ENCODE measurements around the gene TMEM250. TPM values are rescaled to one million over a fixed set of nuclear protein-coding genes. Genes with fewer than 3 reads are reported as not detected.

Gene TMEM250
- total RNA-seq, result 10 to 100 TPM; 38.9 to 40.1 TPM

GRCh38 chr9:136118320-136119060 is at the start of gene TMEM250:
TMEM250 (minus strand) TSS chr9:136118875; CDS start chr9:136116900, 1,975 bp downstream.
- peak within 1 kb of the TSS; percentile 85 for H3K4me3 ChIP-seq
- H3K27me3 ChIP-seq (replicated peaks; ENCODE audit: insufficient read depth), result no peaks in the 10 kb centered on the region
- no peaks in the 10 kb centered on the region for H3K9me3 ChIP-seq
- DNase-seq (ENCODE audit: low spot score) (peak; percentile 70), ATAC-seq (ENCODE audit: insufficient number of reproducible peaks, low FRiP score, low read depth) (peak; percentile 82)
- H3K4me1 ChIP-seq (ENCODE audit: control insufficient read depth in 1 of 2, low read depth in 2 of 2), result peaks cover 15 to 36% of the 10 kb centered on the region in 2 donors
- no peak for TF ChIP-seq CTCF (IDR thresholded peaks at IDR 0.05)
- peak within 1 kb of the TSS; percentile 81 to 90 for H3K27ac ChIP-seq
- peaks cover 13% of the 10 kb centered on the region for H3K36me3 ChIP-seq

- Histone ChIP-seq H3K9me3 (no peaks in the 10 kb centered on the region), H3K36me3 (no peaks in the 10 kb centered on the region), H3K27ac (no peak overlapping the region), H3K4me1 (ENCODE audit: control insufficient read depth in 1 of 2, low read depth in 2 of 2) (no peaks in the 10 kb centered on the region), H3K4me3 (no peak overlapping the region), H3K27me3 (replicated peaks; ENCODE audit: insufficient read depth) (no peaks in the 10 kb centered on the region)
- DNase-seq (ENCODE audit: low spot score) (no peak), ATAC-seq (ENCODE audit: insufficient number of reproducible peaks, low FRiP score, low read depth) (no peak)
- TF ChIP-seq CTCF (IDR thresholded peaks at IDR 0.05), result no peak
Observed at GRCh38 chr9:136163248-136163850, 44.7 kb upstream of the TMEM250 start.

GRCh38 chr9:136160995-136161610 is 42.4 kb upstream of the TMEM250 start:
- Histone ChIP-seq H3K27ac (no peak overlapping the region), H3K9me3 (no peaks in the 10 kb centered on the region), H3K36me3 (no peaks in the 10 kb centered on the region), H3K4me3 (no peak overlapping the region), H3K4me1 (ENCODE audit: control insufficient read depth in 1 of 2, low read depth in 2 of 2) (no peaks in the 10 kb centered on the region), H3K27me3 (replicated peaks; ENCODE audit: insufficient read depth) (no peaks in the 10 kb centered on the region)
- TF ChIP-seq CTCF (IDR thresholded peaks at IDR 0.05), result no peak
- DNase-seq (ENCODE audit: low spot score) (no peak), ATAC-seq (ENCODE audit: insufficient number of reproducible peaks, low FRiP score, low read depth) (no peak)

GRCh38 chr9:136160381-136160841 is 41.7 kb upstream of the TMEM250 start:
- no peak for ATAC-seq (ENCODE audit: insufficient number of reproducible peaks, low FRiP score, low read depth)
- no peak for TF ChIP-seq CTCF (IDR thresholded peaks at IDR 0.05)
- H3K36me3 ChIP-seq, result no peaks in the 10 kb centered on the region

GRCh38 chr9:136159851-136160250 is 41.2 kb upstream of the TMEM250 start:
- TF ChIP-seq CTCF (IDR thresholded peaks at IDR 0.05), result no peak
- no peak for DNase-seq (ENCODE audit: low spot score)
- Histone ChIP-seq H3K36me3 (no peaks in the 10 kb centered on the region), H3K27ac (no peak overlapping the region), H3K4me1 (ENCODE audit: control insufficient read depth in 1 of 2, low read depth in 2 of 2) (no peaks in the 10 kb centered on the region), H3K4me3 (no peak overlapping the region), H3K9me3 (no peaks in the 10 kb centered on the region), H3K27me3 (replicated peaks; ENCODE audit: insufficient read depth) (no peaks in the 10 kb centered on the region)
- ATAC-seq (ENCODE audit: insufficient number of reproducible peaks, low FRiP score, low read depth), result no peak

More at GRCh38 chr9:136160381-136160841, 41.7 kb upstream of the TMEM250 start:
- H3K4me1 ChIP-seq (ENCODE audit: control insufficient read depth in 1 of 2, low read depth in 2 of 2), result no peaks in the 10 kb centered on the region
- no peaks in the 10 kb centered on the region for H3K27me3 ChIP-seq (replicated peaks; ENCODE audit: insufficient read depth)
- no peak overlapping the region for H3K27ac ChIP-seq
- no peak overlapping the region for H3K4me3 ChIP-seq
- no peaks in the 10 kb centered on the region for H3K9me3 ChIP-seq
- DNase-seq (ENCODE audit: low spot score), result no peak

Data from thoracic aorta (tissue), 2 donors.